HepG2 (cell line): ENCODE measurements around the gene RASGRF1. TPM values are rescaled to one million over a fixed set of nuclear protein-coding genes. Genes with fewer than 3 reads are reported as not detected.

Experiments
- ATAC-seq: fragments of 200-7000 bp; cut with Tn5 transposase; 3 replicates; pipeline ENCODE4 v1.9.1; 2020; ENCODE audit warnings: mild to moderate bottlenecking, moderate library complexity
- BruUV-seq: library from RNA; stranded (reverse); fragments of 400-500 nt; replicated peaks from 2 replicates; lab custom pipeline; 2021; lab: Mats Ljungman, UMichigan
- CTCF ChIA-PET: fragments of 300-600 bp; formaldehyde crosslinking; extraction: SDS; loops from one replicate; lab custom pipeline; 2021; ENCODE audit warnings: low total read pairs, inconsistent platforms, low intra/inter-chr PET ratio; lab: Yijun Ruan, JAX
- POLR2A ChIA-PET: fragments of 350-600 bp; sonication (Branson Sonifier 250); formaldehyde crosslinking; loops from one replicate; lab custom pipeline; 2020; ENCODE audit warnings: antibody characterized with exemption, inconsistent platforms; lab: Yijun Ruan, JAX
- DNase-seq: peaks from one replicate; pipeline ENCODE4 v3.0.0-alpha.2; 2015; ENCODE audit warnings: low spot score
- FAIRE-seq: peaks from 3 replicates; lab custom pipeline; 2011; peaks lifted over from hg19 to GRCh38; lab: Jason Lieb, UNC
- H2AFZ ChIP-seq: one replicate; pipeline ENCODE4 v1.6.1; 2011; ENCODE audit warnings: low read length, inconsistent platforms
- H3K27ac ChIP-seq: fragments of 300-600 bp; 3 replicates; pipeline ENCODE4 v1.8.0; 2011; ENCODE audit warnings: mixed run types, mild to moderate bottlenecking, mixed read lengths, low read length, inconsistent platforms; ENCODE audit not compliant: insufficient read depth; ENCODE audit errors: extremely low read length
- H3K27me3 ChIP-seq, 2 experiments: fragments of 200-600 bp in 1 of 2; 2 replicates in 1 of 2; 3 replicates in 1 of 2; pipeline versions ENCODE4 v1.6.0 to v1.8.0; 2011; ENCODE audit warnings: low read length in 2 of 2, mild to moderate bottlenecking in 2 of 2, moderate library complexity in 2 of 2, inconsistent platforms in 1 of 2; ENCODE audit not compliant: insufficient read depth in 2 of 2, control insufficient read depth in 1 of 2
- H3K36me3 ChIP-seq, 2 experiments: fragments of 200-600 bp in 1 of 2; replicated peaks in 1 of 2; 2 replicates in 1 of 2; 3 replicates in 1 of 2; pipeline versions ENCODE4 v1.5.1 to v1.8.0; 2011; ENCODE audit warnings: low read length in 2 of 2, inconsistent platforms in 1 of 2; ENCODE audit not compliant: insufficient read depth in 2 of 2, control insufficient read depth in 1 of 2
- H3K4me1 ChIP-seq: 2 replicates; pipeline ENCODE4 v1.5.1; 2012; ENCODE audit warnings: low read length, inconsistent platforms; ENCODE audit not compliant: insufficient read depth
- H3K4me2 ChIP-seq: 2 replicates; pipeline ENCODE4 v1.6.0; 2011; ENCODE audit warnings: low read depth, low read length, inconsistent platforms
- H3K4me3 ChIP-seq, 3 experiments: fragments of 200-600 bp in 1 of 3; sonication (generic), shearing (Covaris generic) in 1 of 3; replicated peaks in 1 of 3; 2 replicates each; pipeline ENCODE4 v1.5.1; 2011 to 2016; ENCODE audit warnings: low read length in 3 of 3, inconsistent platforms in 2 of 3, low read depth in 2 of 3, mild to moderate bottlenecking in 2 of 3, control low read depth in 1 of 3, mixed read lengths in 1 of 3; ENCODE audit not compliant: insufficient read depth in 1 of 3
- H3K79me2 ChIP-seq: one replicate; pipeline ENCODE4 v1.6.1; 2011; ENCODE audit warnings: low read length, inconsistent platforms; ENCODE audit not compliant: insufficient read depth
- H3K9ac ChIP-seq: 2 replicates; pipeline ENCODE4 v1.6.0; 2011; ENCODE audit warnings: mild to moderate bottlenecking, low read depth, low read length, inconsistent platforms; ENCODE audit not compliant: insufficient read depth
- H3K9me3 ChIP-seq: 2 replicates; pipeline ENCODE4 v1.5.1; 2012; ENCODE audit warnings: mild to moderate bottlenecking, low read length
- H4K20me1 ChIP-seq: 2 replicates; pipeline ENCODE4 v1.6.0; 2011; ENCODE audit warnings: inconsistent platforms, mild to moderate bottlenecking, low read length, moderate library complexity; ENCODE audit not compliant: insufficient read depth
- ATRX ChIP-seq: sonication (generic); formaldehyde crosslinking; IDR thresholded peaks from 2 replicates; pipeline ENCODE4 v1.4.0; 2020; ENCODE audit warnings: missing genetic modification reagents, borderline replicate concordance
- GATA4 ChIP-seq: sonication (generic); IDR thresholded peaks from 2 replicates; pipeline ENCODE4 v1.6.1; 2016; ENCODE audit warnings: antibody characterized with exemption, low read depth, borderline replicate concordance
- HES4 ChIP-seq: sonication (generic); formaldehyde crosslinking; IDR thresholded peaks from 2 replicates; pipeline ENCODE4 v1.9.0; 2021; ENCODE audit warnings: mild to moderate bottlenecking, missing genetic modification reagents, borderline replicate concordance
- IRX3 ChIP-seq: sonication (generic); formaldehyde crosslinking; IDR thresholded peaks from 2 replicates; pipeline ENCODE4 v1.8.1; 2023; ENCODE audit warnings: mild to moderate bottlenecking, low read depth, missing genetic modification reagents, borderline replicate concordance
- MBNL3 ChIP-seq: fragments of 250-450 bp; sonication (Bioruptor Pico); conservative IDR thresholded peaks from 2 replicates; pipeline ENCODE4 v1.8.0; 2022; ENCODE audit warnings: mild to moderate bottlenecking, inconsistent platforms
- MEIS1 ChIP-seq: sonication (generic); formaldehyde crosslinking; IDR thresholded peaks from 2 replicates; pipeline ENCODE4 v1.9.0; 2021; ENCODE audit warnings: mild to moderate bottlenecking, missing genetic modification reagents, moderate library complexity, borderline replicate concordance
- MTF2 ChIP-seq: sonication (generic); formaldehyde crosslinking; IDR thresholded peaks from 2 replicates; pipeline ENCODE4 v1.5.0; 2020; ENCODE audit warnings: missing genetic modification reagents, borderline replicate concordance
- NR2F1 ChIP-seq, 2 experiments: fragments of 450-650 bp in 1 of 2; formaldehyde crosslinking in 1 of 2; IDR thresholded peaks; 2 replicates each; pipeline versions ENCODE4 v1.5.0 to v1.6.1; 2016 to 2020; ENCODE audit warnings: mild to moderate bottlenecking in 1 of 2, missing compliant biosample characterization in 1 of 2, missing genetic modification reagents in 1 of 2, moderate library complexity in 1 of 2
- NRL ChIP-seq: sonication (generic); formaldehyde crosslinking; IDR thresholded peaks from 2 replicates; pipeline ENCODE4 v1.5.0; 2020; ENCODE audit warnings: missing genetic modification reagents, mild to moderate bottlenecking, moderate library complexity, borderline replicate concordance
- THYN1 ChIP-seq: sonication (generic); formaldehyde crosslinking; IDR thresholded peaks from 2 replicates; pipeline ENCODE4 v1.8.1; 2023; ENCODE audit warnings: low read depth, mild to moderate bottlenecking, moderate library complexity, missing genetic modification reagents, borderline replicate concordance
- ZMAT5 ChIP-seq: sonication (generic); formaldehyde crosslinking; IDR thresholded peaks from 2 replicates; pipeline ENCODE4 v1.5.0; 2020; ENCODE audit warnings: mild to moderate bottlenecking, low read depth, missing genetic modification reagents, borderline replicate concordance
- ZNF234 ChIP-seq: sonication (generic); formaldehyde crosslinking; conservative IDR thresholded peaks from 2 replicates; pipeline ENCODE4 v1.5.1; 2020; ENCODE audit warnings: mild to moderate bottlenecking, missing genetic modification reagents
- ZNF629 ChIP-seq: sonication (generic); formaldehyde crosslinking; conservative IDR thresholded peaks from 2 replicates; pipeline ENCODE4 v1.5.0; 2020; ENCODE audit warnings: missing genetic modification reagents
- ZNF678 ChIP-seq: sonication (generic); formaldehyde crosslinking; IDR thresholded peaks from 2 replicates; pipeline ENCODE4 v1.4.0; 2020; ENCODE audit warnings: mild to moderate bottlenecking, missing genetic modification reagents
- WGBS: methylation state at CpG from one replicate; pipeline ENCODE4 v1.1.6; 2017; ENCODE audit warnings: low lambda C conversion rate; 5-methylcytosine and 5-hydroxymethylcytosine counted together
- in situ Hi-C: cut with HindIII; loops from 2 replicates; pipeline ENCODE4 v1.10.0; 2017; ENCODE audit warnings: low pct_unique_long_range_greater_than_20kb; ENCODE audit not compliant: extremely low pct_ligation_motif_present
- intact Hi-C: fragments of 100-400 bp; cut with micrococcal nuclease; formaldehyde crosslinking; loops from one replicate; pipeline ENCODE4 v1.10.0; 2022; ENCODE audit not compliant: unreplicated experiment
- polyA plus RNA-seq, 8 experiments: library from polyadenylated mRNA; depleted of rRNA in 3 of 8; stranded (reverse) in 7 of 8; unstranded in 1 of 8; fragments of >200 nt; fragmentation: Illumina TruSeq in 4 of 8; extraction: Trizol in 4 of 8; gene quantifications; 2 replicates each; pipeline versions ENCODE4 v1.2.1 to v1.2.3, GENCODE V29; 2011 to 2016; ENCODE audit warnings: low read depth in 4 of 8, missing spikeins in 1 of 8, mixed read lengths in 1 of 8; ENCODE audit not compliant: insufficient read depth in 1 of 8
- total RNA-seq, 5 experiments: library from RNA; depleted of rRNA; stranded (reverse); fragments of >200 nt; fragmentation: Illumina TruSeq; extraction: Trizol; gene quantifications; 2 replicates each; pipeline ENCODE4 v1.2.3, GENCODE V29; 2016; ENCODE audit warnings: low read depth in 1 of 5
- TF ChIP-seq, protein P1 (sequence below): sonication (generic); formaldehyde crosslinking; IDR thresholded peaks from 2 replicates; pipeline ENCODE4 v1.5.0; 2020; ENCODE audit warnings: missing genetic modification reagents
- TF ChIP-seq, protein P2 (sequence below), 2 experiments: IDR thresholded peaks; 2 replicates each; pipeline ENCODE4 v1.6.1; 2011 to 2012; ENCODE audit warnings: low read length in 2 of 2, borderline replicate concordance in 1 of 2, low read depth in 1 of 2, mild to moderate bottlenecking in 1 of 2, moderate library complexity in 1 of 2

RASGRF1 gene
- total and polyA plus RNA-seq, 2 of the 13 experiments (the other 11 are each of a cell fraction or from before 2014, with no cell fraction given): 0.55 to 3.0 TPM

DNA sequence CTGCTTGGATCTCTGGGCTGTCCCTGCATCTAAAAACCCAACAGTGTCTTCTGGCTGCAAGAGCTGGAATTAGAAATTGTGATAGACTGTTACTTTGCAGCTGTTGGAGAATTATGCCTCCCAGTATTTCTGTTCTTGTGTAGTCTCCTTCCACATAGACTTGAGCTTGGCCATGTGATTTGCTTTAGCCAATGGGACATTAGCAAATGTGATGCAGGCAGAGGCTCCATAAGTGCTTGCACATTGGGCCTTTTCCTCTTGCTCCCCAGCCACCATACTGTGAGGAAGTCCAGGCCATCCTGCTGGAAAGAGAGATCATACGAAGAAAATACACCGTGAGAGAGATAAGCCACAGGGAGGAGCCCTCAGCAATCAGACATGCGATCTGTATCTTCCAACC is 33.8 kb upstream of the RASGRF1 start (continued):
- TF ChIP-seq NR2F1 (CRISPR knock-in tag; IDR thresholded peaks at IDR 0.05): no peak
- no peak for TF ChIP-seq THYN1 (CRISPR knock-in tag)
- no peak for TF ChIP-seq ZNF678 (CRISPR knock-in tag)

DNA sequence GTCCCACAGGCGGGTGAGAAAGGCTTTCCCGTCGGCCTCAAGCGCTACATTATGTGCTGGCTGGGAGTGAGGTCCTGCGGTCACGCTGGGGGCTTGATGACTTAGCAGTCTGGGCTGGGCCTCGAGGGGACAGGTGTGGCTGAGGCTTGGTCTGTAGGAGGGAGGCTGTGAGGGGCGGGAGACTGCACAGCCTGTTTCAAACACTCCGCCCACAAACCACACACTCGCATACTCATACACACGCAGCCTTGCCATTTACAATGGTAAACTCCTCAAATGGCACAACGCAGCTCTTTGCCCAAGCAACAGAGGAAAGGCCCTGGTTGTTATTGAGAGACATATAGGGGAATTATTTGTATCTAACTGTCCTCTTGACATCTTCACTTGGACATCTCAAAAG is 32.4 kb upstream of the RASGRF1 start:
- Histone ChIP-seq H3K4me2 (no peak overlapping the region), H3K4me1 (no peaks in the 10 kb centered on the region), H4K20me1 (no peaks in the 10 kb centered on the region), H3K9me3 (no peaks in the 10 kb centered on the region), H2AFZ (no peak overlapping the region), H3K36me3 (no peaks in the 10 kb centered on the region), H3K9ac (no peak overlapping the region), H3K4me3 (no peak overlapping the region), H3K27me3 (no peaks in the 10 kb centered on the region; a peak in 2 of 5 replicates), H3K27ac (no peak overlapping the region), H3K79me2 (no peaks in the 10 kb centered on the region)
- ChIA-PET CTCF (no interaction called here), POLR2A (no interaction called here)
- ATAC-seq (no peak), DNase-seq (no peak), FAIRE-seq (no peak)
- 38% methylated on average over 4 of the region's 12 CpGs for WGBS
- intact Hi-C loops: no loop called here
- in situ Hi-C loops: no loop called here
- BruUV-seq: no TSS peak
- TF ChIP-seq GATA4 (no peak), MTF2 (no peak), ZNF629 (CRISPR knock-in tag) (no peak), MEIS1 (CRISPR knock-in tag) (no peak), HES4 (CRISPR knock-in tag) (no peak), IRX3 (CRISPR knock-in tag) (no peak), MBNL3 (CRISPR knock-in tag) (no peak), ZMAT5 (CRISPR knock-in tag) (no peak), ZNF234 (no peak), ATRX (CRISPR knock-in tag) (no peak), NRL (CRISPR knock-in tag) (no peak)
- TF ChIP-seq, protein P1, sequence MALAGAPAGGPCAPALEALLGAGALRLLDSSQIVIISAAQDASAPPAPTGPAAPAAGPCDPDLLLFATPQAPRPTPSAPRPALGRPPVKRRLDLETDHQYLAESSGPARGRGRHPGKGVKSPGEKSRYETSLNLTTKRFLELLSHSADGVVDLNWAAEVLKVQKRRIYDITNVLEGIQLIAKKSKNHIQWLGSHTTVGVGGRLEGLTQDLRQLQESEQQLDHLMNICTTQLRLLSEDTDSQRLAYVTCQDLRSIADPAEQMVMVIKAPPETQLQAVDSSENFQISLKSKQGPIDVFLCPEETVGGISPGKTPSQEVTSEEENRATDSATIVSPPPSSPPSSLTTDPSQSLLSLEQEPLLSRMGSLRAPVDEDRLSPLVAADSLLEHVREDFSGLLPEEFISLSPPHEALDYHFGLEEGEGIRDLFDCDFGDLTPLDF (CRISPR knock-in tag): no peak
- TF ChIP-seq, protein P2, sequence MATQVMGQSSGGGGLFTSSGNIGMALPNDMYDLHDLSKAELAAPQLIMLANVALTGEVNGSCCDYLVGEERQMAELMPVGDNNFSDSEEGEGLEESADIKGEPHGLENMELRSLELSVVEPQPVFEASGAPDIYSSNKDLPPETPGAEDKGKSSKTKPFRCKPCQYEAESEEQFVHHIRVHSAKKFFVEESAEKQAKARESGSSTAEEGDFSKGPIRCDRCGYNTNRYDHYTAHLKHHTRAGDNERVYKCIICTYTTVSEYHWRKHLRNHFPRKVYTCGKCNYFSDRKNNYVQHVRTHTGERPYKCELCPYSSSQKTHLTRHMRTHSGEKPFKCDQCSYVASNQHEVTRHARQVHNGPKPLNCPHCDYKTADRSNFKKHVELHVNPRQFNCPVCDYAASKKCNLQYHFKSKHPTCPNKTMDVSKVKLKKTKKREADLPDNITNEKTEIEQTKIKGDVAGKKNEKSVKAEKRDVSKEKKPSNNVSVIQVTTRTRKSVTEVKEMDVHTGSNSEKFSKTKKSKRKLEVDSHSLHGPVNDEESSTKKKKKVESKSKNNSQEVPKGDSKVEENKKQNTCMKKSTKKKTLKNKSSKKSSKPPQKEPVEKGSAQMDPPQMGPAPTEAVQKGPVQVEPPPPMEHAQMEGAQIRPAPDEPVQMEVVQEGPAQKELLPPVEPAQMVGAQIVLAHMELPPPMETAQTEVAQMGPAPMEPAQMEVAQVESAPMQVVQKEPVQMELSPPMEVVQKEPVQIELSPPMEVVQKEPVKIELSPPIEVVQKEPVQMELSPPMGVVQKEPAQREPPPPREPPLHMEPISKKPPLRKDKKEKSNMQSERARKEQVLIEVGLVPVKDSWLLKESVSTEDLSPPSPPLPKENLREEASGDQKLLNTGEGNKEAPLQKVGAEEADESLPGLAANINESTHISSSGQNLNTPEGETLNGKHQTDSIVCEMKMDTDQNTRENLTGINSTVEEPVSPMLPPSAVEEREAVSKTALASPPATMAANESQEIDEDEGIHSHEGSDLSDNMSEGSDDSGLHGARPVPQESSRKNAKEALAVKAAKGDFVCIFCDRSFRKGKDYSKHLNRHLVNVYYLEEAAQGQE (IDR thresholded peaks at IDR 0.05; ENCODE audit: borderline replicate concordance in 1 of 2, low read depth in 1 of 2, low read length in 2 of 2): no peak
